Ascending aorta (tissue), 2 donors: ENCODE measurements around the gene PTGIR. TPM values are rescaled to one million over a fixed set of nuclear protein-coding genes. Genes with fewer than 3 reads are reported as not detected.

Experiments used
- DNase-seq, 2 donors: peaks; one replicate each; pipeline ENCODE4 v3.0.0-alpha.2; 2019; ENCODE audit warnings: low spot score in 2 of 2
- H3K27ac ChIP-seq, 2 donors: fragments of 200-600 bp; sonication (generic); one replicate each; pipeline ENCODE4 v1.5.1; 2016 to 2017; ENCODE audit warnings: mild to moderate bottlenecking in 1 of 2
- H3K27me3 ChIP-seq: fragments of 200-600 bp; sonication (generic); one replicate; pipeline ENCODE4 v1.5.1; 2017
- H3K36me3 ChIP-seq, 2 donors: fragments of 200-600 bp; sonication (generic); one replicate each; pipeline ENCODE4 v1.5.1; 2016
- H3K4me1 ChIP-seq, 2 donors: fragments of 200-600 bp; sonication (generic); one replicate each; pipeline ENCODE4 v1.5.1; 2016 to 2017; ENCODE audit warnings: mild to moderate bottlenecking in 1 of 2
- H3K4me3 ChIP-seq, 2 donors: fragments of 200-600 bp; sonication (generic); one replicate each; pipeline ENCODE4 v1.5.1; 2016 to 2017; ENCODE audit warnings: mild to moderate bottlenecking in 1 of 2
- H3K9me3 ChIP-seq, 2 donors: fragments of 200-600 bp; sonication (generic); one replicate each; pipeline ENCODE4 v1.5.1; 2016
- CTCF ChIP-seq, 3 experiments: fragments of 200-600 bp in 2 of 3; fragments of 450-650 bp in 1 of 3; sonication (generic) in 2 of 3; IDR thresholded peaks; one replicate each; pipeline ENCODE4 v1.5.1; 2016 to 2019; ENCODE audit warnings: antibody characterized with exemption in 3 of 3, mild to moderate bottlenecking in 1 of 3, moderate library complexity in 1 of 3
- intact Hi-C: fragments of 100-400 bp; cut with DNase I; formaldehyde crosslinking; loops from one replicate; pipeline ENCODE4 v1.15.1; 2023
- total RNA-seq: library from RNA; depleted of rRNA; stranded (reverse); fragments of >200 nt; gene quantifications from one replicate; pipeline ENCODE4 v1.1.0, GENCODE V29; 2016

Gene PTGIR
- total RNA-seq, 1 donor from 2014 or later = 120 TPM

GRCh38 chr19:46608178-46608577 lies 16.7 kb downstream of the PTGIR start:
- DNase-seq = peak in 1 of 2 donors; percentile 50
- Histone ChIP-seq H3K4me1 (peaks cover 18 to 44% of the 10 kb centered on the region in 2 donors), H3K27me3 (no peaks in the 10 kb centered on the region), H3K4me3 (no peak overlapping the region), H3K36me3 (peaks cover 36 to 61% of the 10 kb centered on the region in 2 donors), H3K27ac (peak overlapping the region; percentile 93 to 98), H3K9me3 (no peaks in the 10 kb centered on the region)
- intact Hi-C loops = loop anchor here (10.0 kb wide), 1 partner anchor 213 kb away; no protein-coding TSS in a partner anchor
- no peak for TF ChIP-seq CTCF (IDR thresholded peaks at IDR 0.05)

DNA sequence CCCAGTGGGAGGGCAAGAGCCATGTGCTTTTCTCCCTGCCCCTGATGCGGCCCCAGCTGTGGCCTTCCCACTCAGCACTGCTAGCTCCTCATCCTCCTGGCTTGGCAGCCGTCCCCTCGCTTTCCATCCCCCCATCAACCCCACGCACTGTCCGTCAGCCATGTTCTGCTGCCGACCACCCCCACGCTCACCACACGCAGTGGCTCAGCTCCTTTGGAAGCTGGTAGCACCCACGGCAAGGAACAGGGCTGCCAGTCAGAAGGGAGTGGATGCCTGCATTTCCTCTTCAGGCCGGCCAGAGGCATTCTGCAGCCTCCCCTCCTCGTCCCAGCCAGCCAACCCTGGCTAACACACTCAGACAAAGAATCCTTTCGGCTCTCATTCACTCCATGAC lies 17.4 kb downstream of the PTGIR start:
- H3K27ac ChIP-seq = peak overlapping the region; percentile 93 to 98
- H3K4me1 ChIP-seq = peaks cover 18 to 50% of the 10 kb centered on the region in 2 donors
- intact Hi-C loops = loop anchor here (10.0 kb wide), 1 partner anchor 213 kb away; no protein-coding TSS in a partner anchor
- no peak for TF ChIP-seq CTCF (IDR thresholded peaks at IDR 0.05)
- no peaks in the 10 kb centered on the region for H3K9me3 ChIP-seq
- DNase-seq = peak in 1 of 2 donors; percentile 62
- no peaks in the 10 kb centered on the region for H3K27me3 ChIP-seq
- H3K36me3 ChIP-seq = peaks cover 36 to 61% of the 10 kb centered on the region in 2 donors
- no peak overlapping the region for H3K4me3 ChIP-seq

DNA sequence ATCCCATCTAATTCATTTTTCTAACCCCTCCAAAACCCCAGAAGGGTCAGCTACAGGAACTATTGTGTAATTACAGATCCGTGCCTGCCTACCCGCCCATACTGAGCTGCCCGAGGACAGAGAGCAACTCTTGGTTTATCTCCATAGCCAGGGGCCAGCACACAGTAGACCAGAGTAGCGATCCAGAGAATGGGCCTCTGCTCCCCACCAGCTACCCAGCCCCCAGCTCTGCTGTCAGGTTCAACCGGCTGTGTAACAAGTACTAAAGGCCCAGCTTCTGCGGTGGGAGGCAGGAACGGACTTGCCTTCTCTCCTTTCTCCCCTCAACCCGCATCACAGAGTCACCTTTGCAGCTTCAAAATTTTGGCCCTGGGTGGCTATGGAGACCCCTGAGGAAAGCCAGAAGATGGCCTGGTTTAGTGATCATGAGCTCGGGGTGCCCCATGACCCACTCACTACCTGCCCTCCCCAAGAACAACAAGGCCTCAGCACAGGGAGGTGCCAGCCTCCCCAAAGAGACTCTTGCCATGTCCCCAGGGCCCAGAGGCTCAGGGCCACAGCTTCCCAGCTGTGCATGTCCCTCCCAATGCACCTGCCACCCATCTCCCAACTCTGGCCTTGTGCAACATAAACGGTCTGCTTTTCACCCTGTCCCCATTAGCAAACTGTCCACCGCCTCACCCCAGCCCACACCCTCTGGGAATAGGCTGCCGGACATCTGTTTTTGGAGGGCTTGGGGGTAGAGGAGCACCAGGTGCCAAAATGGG lies 18.0 kb downstream of the PTGIR start:
- peaks cover 18 to 51% of the 10 kb centered on the region in 2 donors for H3K4me1 ChIP-seq
- no peak for TF ChIP-seq CTCF (IDR thresholded peaks at IDR 0.05)
- no peaks in the 10 kb centered on the region for H3K27me3 ChIP-seq
- peak in 1 of 2 donors; percentile 54 for DNase-seq
- H3K36me3 ChIP-seq = peaks cover 36 to 60% of the 10 kb centered on the region in 2 donors
- intact Hi-C loops = loop anchor here (10.0 kb wide), 1 partner anchor 212 kb away; no protein-coding TSS in a partner anchor
- peak overlapping the region; percentile 93 to 98 for H3K27ac ChIP-seq
- H3K4me3 ChIP-seq = no peak overlapping the region
- H3K9me3 ChIP-seq = no peaks in the 10 kb centered on the region

DNA sequence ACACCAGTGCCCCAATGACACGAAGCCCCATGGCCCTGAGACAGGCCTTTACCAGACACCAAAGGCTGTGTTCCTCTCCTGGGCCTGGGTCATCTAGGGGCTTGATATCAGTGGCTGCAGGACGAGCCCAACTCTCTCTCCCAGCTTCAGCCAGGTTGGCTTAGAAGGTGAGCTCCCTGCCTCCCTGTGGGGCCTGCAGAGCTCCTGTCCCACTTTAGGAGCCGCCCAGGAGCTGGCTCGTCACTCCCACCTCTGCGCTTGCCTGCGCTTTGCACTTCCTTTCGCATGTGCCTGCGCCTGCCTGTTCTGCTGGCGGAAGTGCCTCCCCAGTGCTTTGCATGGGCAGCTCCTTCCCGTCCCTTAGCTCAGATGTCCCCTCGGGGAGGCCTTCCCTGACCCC lies 18.9 kb downstream of the PTGIR start:
- peak in 1 of 2 donors; percentile 56 for DNase-seq
- no peaks in the 10 kb centered on the region for H3K27me3 ChIP-seq
- peak overlapping the region; percentile 93 to 98 for H3K27ac ChIP-seq
- peaks cover 18 to 51% of the 10 kb centered on the region in 2 donors for H3K4me1 ChIP-seq
- H3K9me3 ChIP-seq = no peaks in the 10 kb centered on the region
- no peak for TF ChIP-seq CTCF (IDR thresholded peaks at IDR 0.05)
- peak overlapping the region in 1 of 2 donors; percentile 88 for H3K4me3 ChIP-seq
- intact Hi-C loops = loop anchor here (10.0 kb wide), 1 partner anchor 211 kb away; no protein-coding TSS in a partner anchor
- H3K36me3 ChIP-seq = peaks cover 36 to 54% of the 10 kb centered on the region in 2 donors

GRCh38 chr19:46605356-46605821 lies 19.5 kb downstream of the PTGIR start:
- peak overlapping the region; percentile 27 to 88 for H3K4me3 ChIP-seq
- peak in 1 of 2 donors; percentile 72 for DNase-seq
- peaks cover 36 to 48% of the 10 kb centered on the region in 2 donors for H3K36me3 ChIP-seq
- peak overlapping the region; percentile 93 to 98 for H3K27ac ChIP-seq
- intact Hi-C loops = loop anchor here (10.0 kb wide), 1 partner anchor 211 kb away; no protein-coding TSS in a partner anchor
- peaks cover 18 to 51% of the 10 kb centered on the region in 2 donors for H3K4me1 ChIP-seq
- TF ChIP-seq CTCF (IDR thresholded peaks at IDR 0.05) = no peak
- H3K27me3 ChIP-seq = no peaks in the 10 kb centered on the region
- no peaks in the 10 kb centered on the region for H3K9me3 ChIP-seq
